Hematopoietic multipotent progenitor cell treated with erythropoietin and hydrocortisone succinate and interleukin-3 and kit ligand, for 15 days (in vitro differentiated cells): ENCODE results near the gene TM4SF18.
"Not testable (repeated sequence)": the region's sequence is repeated elsewhere in the genome, so short reads cannot be mapped to it uniquely, and the experiment has no call there.

Source experiments
- DNase-seq: peaks from one replicate; pipeline ENCODE4 v3.0.0-alpha.2; 2015; ENCODE audit warnings: low spot score

Gene TM4SF18

GRCh38 chr3:149368674-149369497 lies 35.5 kb upstream of the TM4SF18 start:
- no peak for DNase-seq

- no peak for DNase-seq
Observed at GRCh38 chr3:149368201-149368673, 34.8 kb upstream of the TM4SF18 start.

- DNase-seq = no peak
Observed at GRCh38 chr3:149366941-149367840, 33.8 kb upstream of the TM4SF18 start.

- DNase-seq = no peak
Observed at GRCh38 chr3:149366031-149366430, 32.6 kb upstream of the TM4SF18 start.

GRCh38 chr3:149364624-149365023 lies 31.2 kb upstream of the TM4SF18 start:
- DNase-seq = no peak

GRCh38 chr3:149363053-149363452 lies 29.6 kb upstream of the TM4SF18 start:
- no peak for DNase-seq

GRCh38 chr3:149362366-149362765 lies 28.9 kb upstream of the TM4SF18 start:
- no peak for DNase-seq

GRCh38 chr3:149356630-149357029 lies 23.2 kb upstream of the TM4SF18 start:
- DNase-seq = no peak

GRCh38 chr3:149356044-149356592 lies 22.7 kb upstream of the TM4SF18 start:
- DNase-seq = no peak

- no peak for DNase-seq
Observed at GRCh38 chr3:149353581-149354184, 20.2 kb upstream of the TM4SF18 start.

- DNase-seq = no peak
Observed at GRCh38 chr3:149352556-149352955, 19.1 kb upstream of the TM4SF18 start.

GRCh38 chr3:149343951-149344350 lies 10.5 kb upstream of the TM4SF18 start:
- DNase-seq = no peak

GRCh38 chr3:149342413-149343380 lies 9.3 kb upstream of the TM4SF18 start:
- no peak for DNase-seq

- no peak for DNase-seq
Observed at GRCh38 chr3:149340310-149340933, 7.0 kb upstream of the TM4SF18 start.

- DNase-seq = no peak
Observed at GRCh38 chr3:149339931-149340309, 6.5 kb upstream of the TM4SF18 start.

GRCh38 chr3:149337486-149337885 lies 4.0 kb upstream of the TM4SF18 start:
- not testable (repeated sequence) for DNase-seq

GRCh38 chr3:149336925-149337324 lies 3.5 kb upstream of the TM4SF18 start:
- DNase-seq = no peak

GRCh38 chr3:149332771-149333170 lies 665 bp downstream of the TM4SF18 start:
- no peak for DNase-seq

GRCh38 chr3:149332227-149332765 lies 1.1 kb downstream of the TM4SF18 start:
- no peak for DNase-seq

GRCh38 chr3:149331396-149331795 lies 2.0 kb downstream of the TM4SF18 start:
- no peak for DNase-seq
